ENCODE results near the gene SMIM22. TPM values are rescaled to one million over a fixed set of nuclear protein-coding genes. Genes with fewer than 3 reads are reported as not detected.

Gene SMIM22
- total and polyA plus RNA-seq, 2 donors (not counting 1 experiment from before 2014, with no cell fraction given): not detected

DNA sequence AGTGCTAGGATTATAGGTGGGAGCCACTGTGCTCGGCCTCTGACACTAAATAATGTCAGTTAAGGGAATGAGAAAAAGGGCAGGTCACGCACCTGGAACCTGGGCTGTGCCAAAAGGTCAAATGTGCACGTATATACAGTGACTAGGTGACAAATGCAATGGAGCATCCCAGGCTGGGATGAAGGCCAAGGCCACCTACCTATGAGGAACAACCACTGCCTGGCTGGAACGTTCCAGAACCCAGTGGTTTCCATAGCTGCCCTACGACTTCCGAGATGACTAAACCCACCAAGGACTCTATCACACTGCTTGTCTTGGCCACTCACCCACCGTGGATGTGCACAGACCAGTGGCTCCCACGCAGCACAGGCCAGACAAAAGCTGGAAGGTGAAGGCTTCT lies 44.3 kb upstream of the SMIM22 start:
- Histone ChIP-seq H3K4me2 (ENCODE audit: extremely low read depth, insufficient read depth, low read length) (no peak overlapping the region), H3K79me2 (ENCODE audit: control insufficient read depth, insufficient read depth, low read length) (no peaks in the 10 kb centered on the region), H3K27me3 (ENCODE audit: control insufficient read depth, insufficient read depth, low read length) (no peaks in the 10 kb centered on the region), H3K36me3 (ENCODE audit: control insufficient read depth, insufficient read depth, low read length) (peaks cover 15% of the 10 kb centered on the region), H2AFZ (ENCODE audit: low read length) (no peak overlapping the region), H3K4me1 (ENCODE audit: control insufficient read depth, extremely low read depth, insufficient read depth, low read length) (no peaks in the 10 kb centered on the region), H3K9ac (ENCODE audit: insufficient read depth, low read length) (no peak overlapping the region), H3K4me3 (replicated peaks in 1 of 4; ENCODE audit: control extremely low read depth in 1 of 4, insufficient read depth in 1 of 4, low read depth in 3 of 4, low read length in 4 of 4) (no peak overlapping the region), H4K20me1 (ENCODE audit: control insufficient read depth, extremely low read depth, insufficient read depth, low read length) (no peaks in the 10 kb centered on the region), H3K9me3 (ENCODE audit: control insufficient read depth, insufficient read depth, low read depth, low read length) (no peaks in the 10 kb centered on the region), H3K27ac (ENCODE audit: insufficient read depth, low read length) (no peak overlapping the region)
- DNase-seq (ENCODE audit: low read depth in 2 of 2): no peak
- TF ChIP-seq EZH2 (IDR thresholded peaks at IDR 0.05; ENCODE audit: low read length, missing control alignments): no peak
- TF ChIP-seq, protein P1, sequence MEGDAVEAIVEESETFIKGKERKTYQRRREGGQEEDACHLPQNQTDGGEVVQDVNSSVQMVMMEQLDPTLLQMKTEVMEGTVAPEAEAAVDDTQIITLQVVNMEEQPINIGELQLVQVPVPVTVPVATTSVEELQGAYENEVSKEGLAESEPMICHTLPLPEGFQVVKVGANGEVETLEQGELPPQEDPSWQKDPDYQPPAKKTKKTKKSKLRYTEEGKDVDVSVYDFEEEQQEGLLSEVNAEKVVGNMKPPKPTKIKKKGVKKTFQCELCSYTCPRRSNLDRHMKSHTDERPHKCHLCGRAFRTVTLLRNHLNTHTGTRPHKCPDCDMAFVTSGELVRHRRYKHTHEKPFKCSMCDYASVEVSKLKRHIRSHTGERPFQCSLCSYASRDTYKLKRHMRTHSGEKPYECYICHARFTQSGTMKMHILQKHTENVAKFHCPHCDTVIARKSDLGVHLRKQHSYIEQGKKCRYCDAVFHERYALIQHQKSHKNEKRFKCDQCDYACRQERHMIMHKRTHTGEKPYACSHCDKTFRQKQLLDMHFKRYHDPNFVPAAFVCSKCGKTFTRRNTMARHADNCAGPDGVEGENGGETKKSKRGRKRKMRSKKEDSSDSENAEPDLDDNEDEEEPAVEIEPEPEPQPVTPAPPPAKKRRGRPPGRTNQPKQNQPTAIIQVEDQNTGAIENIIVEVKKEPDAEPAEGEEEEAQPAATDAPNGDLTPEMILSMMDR (conservative IDR thresholded peaks at IDR 0.05 in 1 of 2, IDR thresholded peaks at IDR 0.05 in 1 of 2; ENCODE audit: low read depth in 1 of 2, low read length in 2 of 2): no peak

GRCh38 chr16:4752351-4753100 lies 42.6 kb upstream of the SMIM22 start:
- Histone ChIP-seq H3K9me3 (ENCODE audit: control insufficient read depth, insufficient read depth, low read depth, low read length) (no peaks in the 10 kb centered on the region), H3K27me3 (ENCODE audit: control insufficient read depth, insufficient read depth, low read length) (no peaks in the 10 kb centered on the region), H3K4me1 (ENCODE audit: control insufficient read depth, extremely low read depth, insufficient read depth, low read length) (no peaks in the 10 kb centered on the region), H3K4me2 (ENCODE audit: extremely low read depth, insufficient read depth, low read length) (no peak overlapping the region), H2AFZ (ENCODE audit: low read length) (no peak overlapping the region), H3K4me3 (replicated peaks in 1 of 4; ENCODE audit: control extremely low read depth in 1 of 4, insufficient read depth in 1 of 4, low read depth in 3 of 4, low read length in 4 of 4) (no peak overlapping the region), H3K36me3 (ENCODE audit: control insufficient read depth, insufficient read depth, low read length) (peaks cover 15% of the 10 kb centered on the region), H3K9ac (ENCODE audit: insufficient read depth, low read length) (no peak overlapping the region), H3K27ac (ENCODE audit: insufficient read depth, low read length) (no peak overlapping the region), H3K79me2 (ENCODE audit: control insufficient read depth, insufficient read depth, low read length) (no peaks in the 10 kb centered on the region), H4K20me1 (ENCODE audit: control insufficient read depth, extremely low read depth, insufficient read depth, low read length) (no peaks in the 10 kb centered on the region)
- DNase-seq (ENCODE audit: low read depth in 2 of 2): no peak
- TF ChIP-seq, protein P1 (conservative IDR thresholded peaks at IDR 0.05 in 1 of 2, IDR thresholded peaks at IDR 0.05 in 1 of 2; ENCODE audit: low read depth in 1 of 2, low read length in 2 of 2): no peak
- no peak for TF ChIP-seq EZH2 (IDR thresholded peaks at IDR 0.05; ENCODE audit: low read length, missing control alignments)

DNA sequence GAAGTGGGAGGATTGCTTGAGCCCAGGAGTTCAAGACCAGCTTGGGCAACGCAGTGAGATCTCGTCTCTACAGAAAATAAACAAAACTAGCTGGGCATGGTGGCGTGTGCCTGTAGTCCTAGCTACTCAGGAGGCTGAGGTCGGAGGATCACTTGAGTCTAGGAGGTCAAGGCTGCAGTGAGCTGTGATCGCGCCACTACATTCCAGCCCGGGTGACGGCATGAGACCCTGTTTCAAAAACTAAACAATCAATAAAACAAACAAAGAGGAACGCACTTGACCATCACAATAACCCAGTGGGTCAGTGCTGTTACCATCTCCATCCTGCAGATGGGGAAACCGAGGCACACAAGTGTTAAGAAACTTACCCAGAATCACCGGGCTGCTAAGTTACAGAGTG lies 41.9 kb upstream of the SMIM22 start:
- Histone ChIP-seq H3K27me3 (ENCODE audit: control insufficient read depth, insufficient read depth, low read length) (no peaks in the 10 kb centered on the region), H3K4me3 (replicated peaks in 1 of 4; ENCODE audit: control extremely low read depth in 1 of 4, insufficient read depth in 1 of 4, low read depth in 3 of 4, low read length in 4 of 4) (no peak overlapping the region), H2AFZ (ENCODE audit: low read length) (no peak overlapping the region), H3K4me2 (ENCODE audit: extremely low read depth, insufficient read depth, low read length) (no peak overlapping the region), H3K79me2 (ENCODE audit: control insufficient read depth, insufficient read depth, low read length) (no peaks in the 10 kb centered on the region), H4K20me1 (ENCODE audit: control insufficient read depth, extremely low read depth, insufficient read depth, low read length) (no peaks in the 10 kb centered on the region), H3K4me1 (ENCODE audit: control insufficient read depth, extremely low read depth, insufficient read depth, low read length) (no peaks in the 10 kb centered on the region), H3K36me3 (ENCODE audit: control insufficient read depth, insufficient read depth, low read length) (peaks cover 16% of the 10 kb centered on the region), H3K9me3 (ENCODE audit: control insufficient read depth, insufficient read depth, low read depth, low read length) (no peaks in the 10 kb centered on the region), H3K9ac (ENCODE audit: insufficient read depth, low read length) (no peak overlapping the region), H3K27ac (ENCODE audit: insufficient read depth, low read length) (no peak overlapping the region)
- TF ChIP-seq, protein P1 (conservative IDR thresholded peaks at IDR 0.05 in 1 of 2, IDR thresholded peaks at IDR 0.05 in 1 of 2; ENCODE audit: low read depth in 1 of 2, low read length in 2 of 2): no peak
- TF ChIP-seq EZH2 (IDR thresholded peaks at IDR 0.05; ENCODE audit: low read length, missing control alignments): no peak
- DNase-seq (ENCODE audit: low read depth in 2 of 2): no peak
